SJCRH30 (cell line): Measurements from ENCODE around the gene UNC5B. TPM values are rescaled to one million over a fixed set of nuclear protein-coding genes. Genes with fewer than 3 reads are reported as not detected.

Experiments
- DNase-seq, 2 experiments: peaks; one replicate each; pipeline ENCODE4 v3.0.0-alpha.2; 2015 to 2020
- H3K27ac ChIP-seq: fragments of 250-450 bp; sonication (Bioruptor Pico); 2 replicates; pipeline ENCODE4 v1.5.1; 2020; ENCODE audit warnings: mild to moderate bottlenecking, moderate library complexity
- H3K27me3 ChIP-seq: fragments of 250-450 bp; sonication (Bioruptor Pico); 2 replicates; pipeline ENCODE4 v1.5.1; 2020; ENCODE audit warnings: mild to moderate bottlenecking, moderate library complexity
- H3K36me3 ChIP-seq: fragments of 250-450 bp; sonication (Bioruptor Pico); 2 replicates; pipeline ENCODE4 v1.5.1; 2020; ENCODE audit warnings: mild to moderate bottlenecking, moderate library complexity
- H3K4me1 ChIP-seq: fragments of 250-450 bp; sonication (Bioruptor Pico); 2 replicates; pipeline ENCODE4 v1.5.1; 2020; ENCODE audit warnings: mild to moderate bottlenecking, moderate library complexity
- H3K4me3 ChIP-seq: fragments of 250-450 bp; sonication (Bioruptor Pico); 2 replicates; pipeline ENCODE4 v1.5.1; 2020; ENCODE audit warnings: mild to moderate bottlenecking, moderate library complexity
- H3K9me3 ChIP-seq: fragments of 250-450 bp; sonication (Bioruptor Pico); replicated peaks from 2 replicates; pipeline ENCODE4 v1.5.1; 2020; ENCODE audit warnings: mild to moderate bottlenecking, moderate library complexity
- total RNA-seq: library from RNA; depleted of rRNA; stranded (reverse); fragments of >200 nt; shearing (Covaris generic); gene quantifications from 2 replicates; pipeline ENCODE4 v1.2.3, GENCODE V29; 2014

Gene UNC5B
- total RNA-seq, 1 experiment from 2014 or later, result 3.6 TPM

DNA sequence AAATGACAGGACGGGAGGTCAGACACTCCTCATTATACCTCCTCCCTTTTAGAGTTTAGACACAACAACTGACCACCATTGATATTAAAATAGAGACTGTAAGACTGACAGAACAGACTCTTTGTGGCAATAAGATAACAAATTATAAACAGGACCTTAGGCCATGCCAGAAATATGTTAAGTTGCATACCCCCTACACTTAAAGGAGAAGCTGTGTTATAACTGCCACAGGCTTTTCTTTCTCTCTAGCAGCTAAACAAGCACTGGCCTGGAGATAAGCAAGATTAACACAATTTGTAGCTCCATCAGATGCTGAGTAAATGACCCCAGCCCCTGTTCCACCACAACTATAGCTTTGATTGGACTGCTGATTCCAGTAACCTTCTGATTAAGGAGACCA lies 10.5 kb upstream of the UNC5B start:
- DNase-seq, result no peak
- H3K27ac ChIP-seq, result no peak overlapping the region
- H3K9me3 ChIP-seq, result 0 out of 2 replicates have a peak, but pooled peaks cover 4% of the 10 kb centered on the region
- H3K27me3 ChIP-seq, result no peaks in the 10 kb centered on the region
- no peaks in the 10 kb centered on the region for H3K4me1 ChIP-seq
- H3K36me3 ChIP-seq, result no peaks in the 10 kb centered on the region
- H3K4me3 ChIP-seq, result no peak overlapping the region

DNA sequence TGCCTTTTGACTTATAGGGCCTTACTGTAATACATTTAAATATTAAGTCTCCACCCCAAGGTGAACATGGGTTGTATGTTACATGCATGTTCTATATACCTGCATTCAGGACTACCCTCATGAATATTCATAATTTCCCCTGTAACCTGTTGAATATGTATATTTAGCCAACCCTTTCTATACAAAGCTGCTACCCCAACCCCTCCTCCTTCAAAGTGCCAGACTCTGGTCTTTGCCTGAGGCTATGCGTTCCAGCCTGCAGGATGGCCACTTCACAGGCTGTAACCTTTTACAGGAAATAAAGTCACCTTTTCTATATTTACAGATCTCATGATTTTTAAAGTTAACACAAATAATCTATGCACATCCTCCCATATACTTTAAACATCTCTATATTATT lies 10.1 kb upstream of the UNC5B start:
- Histone ChIP-seq H3K27ac (no peak overlapping the region), H3K36me3 (no peaks in the 10 kb centered on the region), H3K9me3 (0 out of 2 replicates have a peak, but pooled peaks cover 4% of the 10 kb centered on the region), H3K27me3 (no peaks in the 10 kb centered on the region), H3K4me1 (no peaks in the 10 kb centered on the region), H3K4me3 (no peak overlapping the region)
- DNase-seq, result no peak

DNA sequence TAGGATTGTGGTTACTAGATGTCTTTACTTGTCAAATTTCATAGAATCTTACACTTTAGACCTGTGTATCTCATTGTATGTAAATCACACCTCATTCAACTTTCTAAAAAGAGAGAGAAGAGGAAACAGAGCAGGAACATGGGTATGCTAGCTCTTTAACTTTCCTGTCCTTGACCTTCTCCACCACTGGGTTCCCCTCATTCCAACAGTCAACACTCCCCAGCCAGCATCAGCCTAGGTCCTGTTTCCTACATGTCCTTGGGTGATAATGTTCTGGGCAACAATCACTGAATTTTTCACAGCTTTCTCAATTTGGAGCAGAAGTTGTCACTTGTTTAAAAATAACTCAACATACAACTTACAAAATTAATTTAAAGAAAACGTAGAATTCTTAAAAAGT lies 9.2 kb upstream of the UNC5B start:
- Histone ChIP-seq H3K27ac (no peak overlapping the region), H3K27me3 (no peaks in the 10 kb centered on the region), H3K36me3 (no peaks in the 10 kb centered on the region), H3K4me1 (no peaks in the 10 kb centered on the region), H3K9me3 (no peaks in the 10 kb centered on the region), H3K4me3 (no peak overlapping the region)
- DNase-seq, result no peak

DNA sequence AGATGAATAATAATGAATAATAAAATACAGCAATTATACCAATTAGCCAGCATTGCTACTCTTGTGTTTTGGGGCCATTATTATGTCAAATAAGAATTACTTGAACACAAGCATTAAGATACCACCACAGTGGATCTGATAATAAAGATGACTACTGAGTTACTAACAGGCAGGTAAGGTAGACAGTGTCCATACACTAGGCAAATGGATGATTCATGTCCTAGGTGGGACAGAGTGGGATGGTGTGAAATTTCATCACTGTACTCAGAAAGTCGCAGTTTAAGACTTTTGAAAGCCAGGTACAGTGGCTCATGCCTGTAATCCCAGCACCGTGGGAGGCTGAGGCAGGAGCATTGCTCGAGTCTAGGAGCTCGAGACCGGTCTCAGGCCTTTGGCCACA lies 8.7 kb upstream of the UNC5B start:
- no peak for DNase-seq
- Histone ChIP-seq H3K27me3 (no peaks in the 10 kb centered on the region), H3K9me3 (no peaks in the 10 kb centered on the region), H3K36me3 (no peaks in the 10 kb centered on the region), H3K27ac (no peak overlapping the region), H3K4me3 (no peak overlapping the region), H3K4me1 (no peaks in the 10 kb centered on the region)

DNA sequence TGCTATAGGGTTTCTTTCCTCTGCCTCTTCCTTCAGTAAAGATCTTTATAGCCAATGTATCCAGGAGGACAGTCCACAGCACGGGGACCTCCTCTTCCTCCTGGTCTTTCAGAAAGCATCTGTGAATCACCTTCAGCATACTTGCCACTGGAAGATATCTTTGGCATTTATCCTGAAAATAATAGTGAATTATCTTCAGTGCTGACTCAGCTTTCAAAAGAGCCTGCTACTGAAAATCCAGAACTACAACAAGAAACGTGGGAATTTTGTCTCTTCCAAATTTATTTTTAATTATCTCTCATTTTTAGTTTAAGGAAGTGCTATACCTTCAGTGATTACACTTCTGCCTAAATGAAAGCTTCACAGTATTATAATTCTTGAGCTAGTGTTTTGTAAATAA lies 7.6 kb upstream of the UNC5B start:
- no peaks in the 10 kb centered on the region for H3K36me3 ChIP-seq
- no peaks in the 10 kb centered on the region for H3K4me1 ChIP-seq

DNA sequence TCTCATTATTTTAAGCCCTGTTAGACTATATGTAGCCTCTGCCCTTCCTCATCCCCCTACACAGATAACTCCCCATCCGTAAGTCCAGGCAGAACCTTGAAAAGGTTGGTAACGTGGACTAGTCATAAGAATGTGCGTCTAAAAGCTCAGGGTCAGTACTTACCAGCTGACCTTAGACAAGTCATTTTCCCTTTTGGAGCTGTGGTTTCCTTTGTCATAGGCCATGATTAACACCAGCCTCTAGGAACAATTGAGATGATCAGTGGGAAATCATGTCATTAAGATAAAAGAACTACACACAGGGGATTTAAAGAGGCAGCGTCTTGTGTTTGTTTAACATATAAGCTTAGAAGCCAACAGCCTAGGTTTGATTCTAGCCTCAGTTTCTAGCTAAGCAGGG lies 6.9 kb upstream of the UNC5B start:
- H3K9me3 ChIP-seq, result no peaks in the 10 kb centered on the region
- H3K36me3 ChIP-seq, result no peaks in the 10 kb centered on the region
- H3K4me1 ChIP-seq, result no peaks in the 10 kb centered on the region
- no peak for DNase-seq
- H3K27ac ChIP-seq, result no peak overlapping the region
- no peak overlapping the region for H3K4me3 ChIP-seq
- peaks cover 3% of the 10 kb centered on the region; the same call in 1 of the 2 replicates for H3K27me3 ChIP-seq

More for the DNA sequence above, 7.6 kb upstream of the UNC5B start:
- H3K27me3 ChIP-seq, result no peaks in the 10 kb centered on the region; the same call in 1 of the 2 replicates
- H3K9me3 ChIP-seq, result no peaks in the 10 kb centered on the region
- no peak for DNase-seq
- H3K27ac ChIP-seq, result no peak overlapping the region
- no peak overlapping the region for H3K4me3 ChIP-seq

DNA sequence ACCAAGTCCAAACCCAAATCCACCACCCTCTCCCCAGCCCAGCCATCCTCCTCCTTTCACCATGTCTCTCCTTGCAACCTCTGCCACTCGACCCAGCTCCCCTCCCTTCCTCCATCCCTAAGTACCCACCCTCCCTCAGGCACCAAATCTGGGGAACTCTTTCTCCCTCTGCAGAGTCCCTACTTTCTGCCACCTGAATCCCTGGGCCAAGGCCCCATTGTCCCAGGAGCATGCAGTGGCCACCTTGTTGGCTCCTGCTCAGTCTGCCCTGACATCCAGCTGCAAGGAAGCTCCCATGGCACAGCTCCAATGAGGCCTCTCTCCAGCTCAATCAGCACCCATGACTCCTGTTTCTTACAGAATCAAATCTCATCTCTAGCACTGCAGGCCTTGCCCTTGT lies 5.5 kb upstream of the UNC5B start:
- no peaks in the 10 kb centered on the region for H3K4me1 ChIP-seq
- no peaks in the 10 kb centered on the region for H3K36me3 ChIP-seq
- peaks cover 3% of the 10 kb centered on the region; the same call in 1 of the 2 replicates for H3K27me3 ChIP-seq
- DNase-seq, result no peak
- no peak overlapping the region for H3K4me3 ChIP-seq
- no peaks in the 10 kb centered on the region for H3K9me3 ChIP-seq
- no peak overlapping the region for H3K27ac ChIP-seq

DNA sequence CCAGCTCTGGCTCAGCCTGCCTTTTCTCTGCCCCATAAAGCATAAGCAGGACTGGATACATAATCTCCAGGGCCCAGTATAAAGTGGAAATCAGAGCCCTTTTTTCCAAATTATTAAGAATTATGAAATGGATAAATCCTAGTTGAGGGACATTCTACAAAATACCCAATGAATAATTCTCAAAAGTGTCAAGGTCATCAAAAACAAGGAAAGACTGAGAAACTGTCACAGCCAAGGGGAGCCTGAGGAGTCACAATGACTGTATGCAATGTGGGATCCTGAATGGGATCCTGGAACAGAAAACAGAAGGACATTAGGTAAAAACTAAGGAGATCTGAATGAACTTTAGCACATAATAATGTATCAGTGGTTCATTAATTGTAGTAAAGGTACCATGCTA lies 4.8 kb upstream of the UNC5B start:
- no peak for DNase-seq
- H3K27ac ChIP-seq, result no peak overlapping the region
- no peaks in the 10 kb centered on the region for H3K4me1 ChIP-seq
- no peaks in the 10 kb centered on the region for H3K36me3 ChIP-seq
- peaks cover 3% of the 10 kb centered on the region; the same call in 1 of the 2 replicates for H3K27me3 ChIP-seq
- H3K4me3 ChIP-seq, result no peak overlapping the region
- H3K9me3 ChIP-seq, result no peaks in the 10 kb centered on the region

DNA sequence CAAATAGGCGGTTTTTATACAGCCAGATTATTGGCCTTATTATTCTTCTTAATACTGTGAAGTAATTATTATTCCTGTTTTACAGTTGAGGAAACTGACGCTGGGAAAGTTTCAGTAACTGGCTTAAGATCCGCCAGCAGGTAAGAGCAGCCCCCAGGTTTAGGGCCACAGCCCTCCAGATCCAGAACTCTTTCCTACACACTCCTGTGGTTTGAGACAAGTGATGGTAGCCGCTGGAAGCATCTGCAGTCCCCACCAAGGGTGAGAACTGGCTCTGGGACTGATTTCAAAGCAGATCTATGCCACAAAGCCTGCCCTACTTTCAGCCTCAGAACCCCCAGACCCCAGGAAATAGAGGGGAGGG lies 3.0 kb upstream of the UNC5B start:
- DNase-seq, result no peak
- Histone ChIP-seq H3K4me1 (no peaks in the 10 kb centered on the region), H3K27me3 (peaks cover 3% of the 10 kb centered on the region; the same call in 1 of the 2 replicates), H3K9me3 (no peaks in the 10 kb centered on the region), H3K36me3 (no peaks in the 10 kb centered on the region), H3K4me3 (no peak overlapping the region), H3K27ac (no peak overlapping the region)

DNA sequence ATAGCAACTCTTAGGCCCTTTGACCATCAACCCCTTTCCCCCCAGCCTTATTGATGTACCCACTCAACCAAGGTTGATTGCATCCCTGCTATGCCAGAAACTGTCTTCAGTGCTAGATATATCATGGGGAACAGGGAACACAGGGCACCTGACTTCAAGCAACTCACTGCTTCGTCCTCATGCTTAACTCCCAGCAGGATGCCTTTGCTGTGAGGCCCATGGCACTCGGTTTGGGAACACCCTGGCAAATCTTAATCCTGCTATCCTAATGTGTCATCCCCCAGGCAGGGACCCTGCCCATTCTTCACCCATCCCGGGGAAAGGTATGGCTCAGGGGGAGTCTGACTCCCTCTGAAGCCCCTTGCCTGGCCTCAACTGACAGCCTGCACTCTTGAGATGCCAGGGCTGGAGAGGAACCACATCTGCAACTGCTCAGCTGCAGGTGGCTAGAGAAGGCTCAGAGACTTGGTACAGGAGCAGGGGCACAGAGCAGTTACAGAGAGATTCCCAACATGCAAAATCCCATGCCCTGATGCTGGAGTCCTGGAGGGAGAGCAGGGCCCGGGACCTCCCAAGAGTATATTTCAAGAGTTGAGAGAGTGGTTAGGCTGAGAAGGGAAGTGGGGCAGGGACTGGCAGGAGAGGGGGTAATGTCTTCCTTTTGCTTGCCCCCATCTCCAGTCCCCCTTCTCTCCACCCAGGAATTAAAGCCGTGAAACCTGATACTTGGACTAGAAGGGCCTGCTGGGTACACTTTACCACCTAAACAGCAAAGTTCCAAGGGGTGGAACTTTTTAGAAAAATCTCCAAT lies 2.4 kb upstream of the UNC5B start:
- DNase-seq, result no peak
- Histone ChIP-seq H3K4me1 (no peaks in the 10 kb centered on the region), H3K27me3 (peaks cover 3% of the 10 kb centered on the region; the same call in 1 of the 2 replicates), H3K4me3 (no peak overlapping the region), H3K9me3 (no peaks in the 10 kb centered on the region), H3K27ac (no peak overlapping the region), H3K36me3 (no peaks in the 10 kb centered on the region)

DNA sequence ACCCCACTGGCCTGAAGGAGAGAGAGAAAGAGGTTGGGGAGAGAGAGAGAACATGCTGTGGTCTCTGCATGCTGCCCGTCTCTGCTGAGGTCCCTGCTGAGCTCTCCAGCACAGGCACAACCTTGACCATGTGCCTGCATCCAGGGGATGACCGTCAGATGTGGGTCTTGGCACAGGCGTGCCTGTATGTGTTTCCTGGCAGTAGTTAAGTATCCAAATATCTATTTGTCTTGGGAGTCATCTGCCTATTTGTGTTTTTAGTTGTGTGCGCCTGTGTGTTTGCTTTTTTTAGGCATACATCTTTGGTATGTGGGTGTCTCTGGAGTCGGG lies 1.9 kb upstream of the UNC5B start:
- H3K27me3 ChIP-seq, result peaks cover 3% of the 10 kb centered on the region; the same call in 1 of the 2 replicates
- no peak for DNase-seq
- H3K36me3 ChIP-seq, result no peaks in the 10 kb centered on the region
- no peak overlapping the region for H3K4me3 ChIP-seq
- H3K27ac ChIP-seq, result no peak overlapping the region
- no peaks in the 10 kb centered on the region for H3K4me1 ChIP-seq
- no peaks in the 10 kb centered on the region for H3K9me3 ChIP-seq

DNA sequence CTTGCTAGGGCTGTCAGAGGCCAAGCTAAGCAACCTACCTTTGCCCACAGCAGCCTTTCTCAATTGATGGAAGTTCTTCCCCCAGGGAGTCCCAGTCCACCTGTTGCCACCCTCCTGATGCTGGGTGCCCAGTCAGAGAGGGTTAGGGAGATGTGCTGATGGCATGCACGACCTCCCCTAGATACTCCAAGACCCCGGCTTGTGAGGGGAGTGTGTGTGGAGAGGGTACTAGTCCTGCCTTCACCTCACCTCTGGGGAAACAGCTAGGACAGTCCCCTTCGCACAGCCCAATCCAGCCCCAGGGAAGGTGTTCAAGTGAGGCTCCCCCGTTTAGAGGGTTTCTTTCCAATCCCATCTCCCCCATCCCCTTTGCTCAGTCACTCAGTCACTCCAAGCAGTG lies 1.3 kb upstream of the UNC5B start:
- H3K27ac ChIP-seq, result no peak overlapping the region
- H3K27me3 ChIP-seq, result peaks cover 3% of the 10 kb centered on the region; the same call in 1 of the 2 replicates
- no peaks in the 10 kb centered on the region for H3K36me3 ChIP-seq
- no peak for DNase-seq
- no peak overlapping the region for H3K4me3 ChIP-seq
- H3K9me3 ChIP-seq, result no peaks in the 10 kb centered on the region
- no peaks in the 10 kb centered on the region for H3K4me1 ChIP-seq

DNA sequence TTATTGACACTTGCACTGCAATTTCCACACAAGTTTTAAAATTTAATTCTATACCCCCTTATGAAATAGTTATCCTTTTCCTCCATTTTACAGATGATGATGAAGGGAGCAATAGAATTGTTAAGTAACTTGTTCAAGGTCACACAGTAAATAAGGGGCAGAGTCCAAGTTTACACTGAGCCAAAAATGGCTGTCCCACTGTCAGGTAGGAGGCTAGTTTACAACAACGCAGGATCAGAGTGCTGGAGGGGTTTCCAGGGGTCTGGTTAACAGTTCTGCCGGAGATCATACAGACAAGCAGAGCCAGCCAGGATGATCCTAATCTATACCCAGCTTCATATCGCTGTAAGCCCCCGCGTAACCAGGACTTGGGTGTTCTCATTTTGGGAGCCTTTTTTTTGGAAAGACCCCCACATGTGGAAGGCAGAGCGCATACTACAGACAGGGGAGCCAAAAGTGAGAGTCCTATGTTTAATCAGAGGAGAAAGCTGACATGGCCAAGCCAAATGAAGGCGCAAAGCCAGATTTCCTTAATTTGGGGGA lies 524 bp upstream of the UNC5B start:
- DNase-seq, result no peak
- H3K4me1 ChIP-seq, result no peaks in the 10 kb centered on the region
- H3K9me3 ChIP-seq, result no peaks in the 10 kb centered on the region
- peaks cover 3% of the 10 kb centered on the region; the same call in 1 of the 2 replicates for H3K27me3 ChIP-seq
- peak overlapping the region; percentile 60 for H3K4me3 ChIP-seq
- no peak overlapping the region for H3K27ac ChIP-seq
- no peaks in the 10 kb centered on the region for H3K36me3 ChIP-seq

DNA sequence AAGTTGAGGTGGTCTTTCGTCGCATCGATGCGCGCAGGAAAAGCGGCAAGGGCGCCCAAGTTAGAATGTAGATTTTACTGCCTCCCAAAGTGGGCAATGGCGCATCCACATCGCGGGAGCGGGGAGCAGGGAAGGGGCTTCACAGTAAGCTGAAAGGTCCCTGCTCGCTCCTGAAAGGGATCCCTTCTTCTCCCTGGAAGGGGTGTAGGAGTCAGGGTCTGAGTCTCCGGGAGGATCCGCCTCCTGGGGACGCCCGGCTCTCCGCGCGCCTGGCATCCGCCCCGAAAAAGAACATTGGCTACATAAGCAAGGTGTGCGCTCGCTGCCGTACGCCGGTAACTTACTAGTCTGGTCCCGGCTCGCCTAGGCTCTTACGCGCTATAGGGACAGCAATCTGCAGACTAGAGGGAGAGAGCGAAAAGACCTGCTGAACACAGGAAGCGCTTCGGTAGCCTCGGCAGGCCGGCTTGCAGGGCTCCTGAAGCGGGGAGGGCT lies 804 bp downstream of the UNC5B start:
- Histone ChIP-seq H3K9me3 (no peaks in the 10 kb centered on the region), H3K27ac (no peak overlapping the region), H3K4me3 (peak overlapping the region; percentile 60), H3K27me3 (peaks cover 3% of the 10 kb centered on the region; the same call in 1 of the 2 replicates), H3K4me1 (no peaks in the 10 kb centered on the region), H3K36me3 (no peaks in the 10 kb centered on the region)
- peak; percentile 40 to 53 for DNase-seq

DNA sequence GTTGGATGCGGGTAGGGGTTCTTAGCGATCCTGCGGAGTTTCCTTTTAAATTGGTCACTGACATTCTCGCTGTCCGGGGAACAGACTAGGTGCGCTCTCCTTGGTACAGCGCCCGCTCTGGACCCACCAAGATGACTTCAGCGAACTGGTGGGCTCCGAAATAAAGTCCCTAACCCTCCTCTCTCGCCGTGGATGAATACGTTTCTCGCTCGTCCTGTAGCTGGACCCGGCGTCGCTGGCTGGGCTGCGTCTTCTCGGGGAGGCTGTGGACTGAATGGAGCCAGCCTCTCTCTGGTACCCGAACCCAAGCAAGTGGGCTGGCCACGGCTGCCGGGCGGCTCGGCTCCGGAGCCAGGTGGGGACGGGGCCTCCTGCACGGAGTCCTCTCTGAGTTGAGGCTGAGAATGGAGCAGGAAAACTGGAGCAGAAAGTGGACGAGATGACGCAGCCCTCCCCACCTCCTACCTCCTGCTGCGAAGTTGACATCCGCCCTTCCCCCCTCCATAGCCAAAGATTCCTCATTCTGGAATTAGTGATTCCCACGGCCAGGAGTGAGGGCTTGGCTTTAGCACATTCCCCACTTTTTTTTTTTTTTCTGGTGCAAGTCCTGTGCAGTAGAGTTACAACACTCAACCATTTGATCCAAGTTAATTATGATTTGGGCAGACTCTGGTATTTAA lies 1.5 kb downstream of the UNC5B start:
- Histone ChIP-seq H3K27me3 (peaks cover 3% of the 10 kb centered on the region; the same call in 1 of the 2 replicates), H3K36me3 (no peaks in the 10 kb centered on the region), H3K4me1 (no peaks in the 10 kb centered on the region), H3K27ac (no peak overlapping the region), H3K9me3 (no peaks in the 10 kb centered on the region), H3K4me3 (peak overlapping the region; percentile 60)
- peak in 1 of 2 experiments; percentile 23 for DNase-seq
